HG03159 (cell line): ENCODE results near the gene UTP15.

Experiments
- ATAC-seq: cut with Tn5 transposase; IDR thresholded peaks from one replicate; pipeline ENCODE4 v1.9.1; 2021; ENCODE audit warnings: mild to moderate bottlenecking, moderate library complexity; ENCODE audit not compliant: unreplicated experiment

Gene UTP15

DNA sequence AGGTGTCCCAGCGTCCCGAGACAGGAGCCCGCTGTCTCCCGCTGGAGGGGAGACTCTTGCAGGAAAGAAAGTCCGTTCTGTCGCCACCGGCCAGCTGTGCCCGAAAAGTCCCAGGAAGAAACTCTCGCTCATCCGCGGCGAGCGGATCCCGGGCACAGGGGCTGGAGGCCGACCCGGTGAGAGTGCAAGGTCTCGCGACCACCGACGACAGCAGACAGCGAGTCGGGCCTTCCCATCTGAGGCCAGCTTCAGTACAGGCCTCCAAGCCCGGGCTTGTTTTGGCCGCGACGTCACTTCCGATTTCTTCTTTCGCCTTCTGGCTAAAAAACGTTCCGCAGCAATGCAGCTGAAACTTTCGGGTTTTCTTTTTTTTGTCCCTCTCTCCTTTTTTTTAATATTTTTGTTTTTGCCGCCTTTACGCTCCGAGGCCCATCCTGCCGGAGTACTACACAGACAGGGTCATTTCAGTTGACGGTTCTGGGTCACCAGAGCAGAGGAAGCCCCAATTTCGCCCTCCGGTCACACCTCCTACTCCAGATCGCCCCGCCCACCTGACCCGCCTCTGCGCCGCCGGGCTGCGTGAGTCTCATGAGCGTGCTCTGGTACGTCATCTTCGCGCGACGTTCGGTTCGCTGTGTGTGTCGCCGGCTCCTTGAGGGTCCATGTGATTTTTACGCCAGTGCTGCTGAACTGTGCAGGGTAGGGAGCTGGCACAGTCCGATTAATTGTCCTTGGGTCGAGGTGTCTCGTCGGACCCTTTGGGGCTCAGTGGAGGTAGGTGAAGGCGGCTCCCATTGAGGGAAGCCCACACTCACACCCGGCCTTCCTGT is at the start of gene UTP15, which contains the start of gene ANKRA2:
UTP15 (plus strand) TSS at position 605 of the 830 bp plus-strand sequence. CDS start 1,602 bp downstream, outside the sequence.
ANKRA2 (minus strand) TSS at position 501 of the 830 bp plus-strand sequence. CDS start 2,758 bp downstream, outside the sequence.
- peak; percentile 89 for ATAC-seq

GRCh38 chr5:73519531-73520283 is 45.8 kb upstream of the UTP15 start:
- peak; percentile 99 for ATAC-seq

- ATAC-seq = no peak
These were observed 42.6 kb upstream of the UTP15 start for GRCh38 chr5:73522989-73523388.

DNA sequence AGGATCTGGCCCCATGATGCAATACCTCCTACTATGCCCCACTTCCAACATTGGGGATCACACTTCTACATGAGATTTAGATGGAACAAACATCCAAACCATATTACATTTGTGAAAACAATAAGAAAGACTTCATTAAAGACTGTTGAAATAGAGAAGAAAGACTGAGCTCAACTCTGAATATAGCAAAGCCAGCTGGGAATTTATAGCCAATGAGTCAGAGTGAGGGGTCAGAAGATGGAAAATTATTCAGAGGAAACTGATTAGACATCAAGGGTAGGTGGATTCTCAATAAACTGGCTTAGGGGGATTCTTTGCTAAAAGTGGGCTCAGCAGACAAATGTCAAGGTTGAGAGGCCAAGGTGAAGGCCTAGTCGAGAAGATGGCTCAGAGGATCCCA is 41.7 kb upstream of the UTP15 start:
- no peak for ATAC-seq

- no peak for ATAC-seq
These were observed 39.8 kb upstream of the UTP15 start for GRCh38 chr5:73525606-73526203.

DNA sequence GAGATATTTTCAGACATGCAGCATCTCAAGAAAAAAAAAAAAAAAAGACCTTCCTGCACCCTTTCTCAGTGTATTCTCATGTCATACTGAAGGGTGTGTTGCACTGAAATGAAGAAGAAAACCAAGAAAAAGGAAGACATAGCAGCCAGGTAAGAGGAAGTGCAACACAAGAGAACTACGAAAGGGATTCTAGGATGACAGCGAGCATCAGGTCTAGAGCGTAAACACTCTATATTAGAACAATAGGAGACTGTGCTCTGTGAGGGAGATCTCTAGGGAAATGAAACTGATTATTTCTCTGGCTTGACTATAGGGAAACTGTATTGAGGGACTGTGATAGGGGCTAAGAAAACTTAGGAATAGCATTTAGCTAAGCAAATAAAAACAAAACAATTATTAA is 37.3 kb upstream of the UTP15 start:
- ATAC-seq = no peak

DNA sequence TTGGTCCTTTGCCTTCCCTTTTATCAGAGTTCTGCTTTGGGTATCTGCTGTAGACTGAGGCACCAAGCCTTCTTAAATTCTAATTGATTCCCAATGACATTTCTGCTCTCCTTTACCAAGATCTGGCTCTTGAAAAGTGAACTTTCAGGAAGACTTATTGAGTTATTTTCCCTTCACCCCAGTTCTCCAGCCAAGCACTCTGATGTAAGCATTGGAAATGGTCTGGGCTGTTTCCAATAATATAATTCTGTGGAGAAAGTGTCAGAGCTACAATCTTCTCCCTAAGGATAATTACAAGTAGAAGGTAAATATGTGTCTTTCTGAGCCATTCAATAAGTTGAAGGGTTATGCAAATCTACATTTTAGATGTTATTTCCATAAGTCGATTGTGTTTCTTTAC is 36.5 kb upstream of the UTP15 start:
- no peak for ATAC-seq

DNA sequence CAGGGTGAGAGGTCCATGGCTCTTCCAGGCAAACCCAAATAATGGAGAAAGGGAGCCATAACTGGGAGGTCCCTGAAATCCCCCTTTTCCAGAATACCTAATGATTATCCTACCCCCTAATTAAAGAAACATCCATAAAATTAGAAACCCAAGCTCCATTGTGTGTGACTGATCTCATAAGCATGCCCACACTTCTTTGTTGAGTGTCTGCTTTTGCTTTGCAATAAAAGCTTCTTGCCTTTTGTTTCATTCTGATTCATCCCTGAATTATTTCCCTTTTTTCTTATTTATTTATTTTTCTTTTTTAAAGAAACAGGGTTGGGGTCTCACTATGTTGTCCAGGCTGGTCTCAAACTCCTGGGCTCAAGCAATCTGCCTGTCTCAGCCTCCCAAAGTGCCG is 34.2 kb upstream of the UTP15 start:
- ATAC-seq = no peak

DNA sequence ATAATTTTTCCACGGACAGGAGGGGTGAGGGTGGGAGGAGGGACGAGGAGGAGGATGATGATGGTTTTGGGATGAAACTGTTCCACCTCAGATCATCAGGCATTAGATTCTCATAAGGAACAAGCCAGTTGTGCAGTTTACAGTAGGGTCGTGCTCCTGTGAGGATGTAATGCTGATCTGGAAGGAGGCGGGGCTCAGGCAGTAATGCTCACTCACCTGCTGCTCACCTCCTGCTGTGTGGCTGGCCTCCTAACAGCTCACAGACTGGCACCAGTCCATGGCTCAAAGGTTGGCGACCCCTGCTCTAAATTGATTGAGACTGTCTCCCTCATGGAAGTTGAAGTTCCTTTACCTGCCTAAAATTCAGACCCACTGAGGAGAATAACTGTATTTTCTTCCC is 33.3 kb upstream of the UTP15 start:
- no peak for ATAC-seq

- no peak for ATAC-seq
These were observed 31.4 kb upstream of the UTP15 start for GRCh38 chr5:73534011-73534644.

- no peak for ATAC-seq
These were observed 30.6 kb upstream of the UTP15 start for GRCh38 chr5:73534971-73535370.

DNA sequence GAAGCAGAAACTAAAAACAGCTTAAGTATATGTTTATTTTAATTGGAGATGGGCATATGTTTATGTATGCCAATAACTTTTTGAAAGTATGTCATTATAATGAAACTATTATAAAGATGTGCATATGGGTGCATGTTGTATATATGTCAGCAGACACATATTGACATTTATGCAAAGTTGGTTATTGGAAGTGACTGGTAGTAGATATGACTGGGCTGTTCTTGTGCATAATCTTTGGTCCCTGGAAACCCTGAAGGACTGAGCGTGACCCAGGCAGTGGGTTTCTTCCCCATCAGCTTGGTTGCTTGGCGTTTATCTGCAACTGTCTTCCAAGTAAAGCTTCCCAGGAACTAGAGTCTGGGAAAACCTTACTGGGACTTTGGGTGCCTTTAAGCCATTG is 25.8 kb upstream of the UTP15 start:
- ATAC-seq = no peak

DNA sequence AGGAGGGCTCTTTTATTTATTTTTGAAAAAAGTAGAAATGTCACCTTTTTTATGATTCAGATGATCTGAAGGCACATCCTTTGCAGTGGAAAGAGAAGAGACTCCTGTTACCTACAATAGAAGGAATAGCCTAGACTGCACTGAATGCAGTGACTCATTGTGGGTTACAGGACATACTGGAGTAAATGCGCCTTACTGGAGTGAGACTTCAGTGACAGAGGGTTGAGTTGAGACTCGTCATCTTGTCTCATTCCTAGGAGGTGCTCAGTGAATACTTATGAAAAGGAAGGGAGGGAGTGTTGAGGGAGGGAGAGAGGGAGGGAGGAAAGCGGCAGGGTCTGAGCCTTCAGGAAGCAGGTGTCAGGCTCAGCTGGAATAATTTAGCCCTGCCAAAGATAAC is 25.4 kb upstream of the UTP15 start:
- no peak for ATAC-seq

- no peak for ATAC-seq
These were observed 23.5 kb upstream of the UTP15 start for GRCh38 chr5:73542020-73542419.

DNA sequence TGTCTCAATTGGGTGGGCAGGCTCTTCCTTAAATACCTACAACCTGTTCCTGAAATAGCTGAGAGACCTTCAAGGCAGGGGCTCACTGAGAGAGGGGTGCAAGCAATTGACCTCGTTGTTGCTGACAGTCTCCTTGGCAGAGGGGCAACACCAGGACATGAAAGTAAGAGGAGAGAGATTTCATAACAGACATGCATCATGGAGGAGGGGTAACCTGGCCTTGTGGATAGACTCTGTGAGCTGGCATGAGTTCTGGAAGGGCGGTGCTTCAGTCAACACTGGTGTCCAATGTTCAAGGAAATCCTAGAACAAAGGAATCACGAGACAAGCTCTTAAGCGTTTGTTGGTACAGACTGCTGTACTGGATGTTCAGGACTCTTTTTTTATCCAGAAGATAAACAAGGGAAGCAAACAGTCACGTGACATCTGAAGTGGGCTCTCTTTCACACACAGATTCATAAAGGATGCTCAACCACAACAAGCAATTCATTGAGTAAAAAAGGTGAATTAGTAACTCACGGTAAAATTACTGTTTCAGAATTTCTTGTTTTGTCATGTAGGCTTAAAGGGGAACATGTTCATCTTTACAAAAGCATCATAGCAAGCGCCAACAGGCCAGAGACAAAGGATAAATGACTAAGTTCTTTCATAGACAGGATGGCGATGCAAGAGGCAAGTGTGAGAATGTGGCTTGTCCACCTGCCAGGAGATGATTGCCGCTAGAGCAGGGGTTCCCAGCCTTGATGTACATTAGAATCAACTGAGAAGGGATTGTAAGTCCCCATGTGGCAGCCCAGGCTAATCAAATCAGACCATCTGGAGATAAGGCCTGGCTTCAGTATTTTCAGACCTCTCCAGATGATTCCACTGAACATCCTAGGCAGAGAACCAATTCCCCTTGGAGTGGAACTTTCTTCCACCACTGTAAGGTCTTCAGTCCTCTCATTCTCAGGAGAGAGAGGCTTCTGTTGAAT is 20.8 kb upstream of the UTP15 start:
- ATAC-seq = no peak

DNA sequence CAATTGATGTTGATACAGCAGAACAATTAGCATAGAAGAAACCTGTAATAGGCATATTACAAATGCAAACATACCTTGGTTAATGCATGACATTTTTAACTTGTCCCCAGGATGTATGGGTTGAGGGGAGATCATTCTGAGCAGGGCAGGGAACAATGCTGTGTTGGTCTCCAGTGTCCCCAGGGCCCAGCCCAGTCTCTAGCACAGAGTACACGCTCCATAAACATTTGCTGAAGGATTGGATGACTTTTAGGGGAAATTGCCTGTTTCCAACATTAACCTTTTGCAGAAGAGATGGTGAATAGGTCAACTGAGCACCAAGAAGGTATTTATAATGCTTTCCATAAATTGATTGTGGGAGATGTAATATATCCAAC is 20.2 kb upstream of the UTP15 start:
- ATAC-seq = no peak

- ATAC-seq = no peak
These were observed 15.5 kb upstream of the UTP15 start for GRCh38 chr5:73550016-73550415.

DNA sequence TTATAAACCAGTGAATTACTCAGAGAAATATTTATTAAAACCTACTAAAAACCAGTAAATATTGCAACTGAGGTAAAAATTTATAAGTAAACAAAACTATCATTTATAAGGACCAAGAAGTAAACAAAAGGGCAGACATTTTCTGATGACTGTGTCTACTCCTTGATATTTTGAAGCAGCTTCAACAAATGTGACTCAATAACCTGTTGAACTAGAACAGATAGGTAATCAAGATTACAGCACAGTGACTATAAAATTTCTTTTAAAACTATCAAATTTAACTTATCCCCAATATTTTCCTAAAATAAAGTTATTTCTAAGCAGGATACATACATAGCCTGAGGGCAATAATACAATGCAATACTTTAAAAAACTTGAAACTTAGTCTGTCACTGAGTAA is 12.9 kb upstream of the UTP15 start:
- ATAC-seq = no peak

- no peak for ATAC-seq
These were observed 6.6 kb upstream of the UTP15 start for GRCh38 chr5:73558950-73559349.

DNA sequence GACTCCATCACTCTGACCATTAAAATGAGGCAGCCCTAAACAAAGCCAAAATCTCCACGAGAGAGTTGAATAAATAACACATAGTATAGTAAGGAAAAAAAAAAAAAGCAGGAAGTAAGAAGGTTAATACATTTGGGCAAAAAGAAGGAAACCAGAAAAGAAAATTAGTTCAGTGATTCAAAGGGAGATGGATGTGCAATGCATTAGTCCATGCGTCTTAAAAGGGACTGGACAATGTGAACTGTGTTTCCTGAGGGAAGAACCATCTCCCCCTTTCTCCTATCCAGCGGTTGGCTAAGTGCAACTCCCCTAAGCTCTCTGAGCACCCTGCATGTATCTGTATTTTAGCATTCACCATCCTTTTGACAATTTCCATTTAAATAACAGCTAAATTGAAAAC is 1.5 kb upstream of the UTP15 start:
- no peak for ATAC-seq
